Astrocyte (in vitro differentiated cells and primary cell): Measurements from ENCODE around the gene TRAF3IP3. TPM values are rescaled to one million over a fixed set of nuclear protein-coding genes. Genes with fewer than 3 reads are reported as not detected.
A peak's percentile ranks its signal among the peaks of the same experiment; 100 is the strongest.

Experiments used
- DNase-seq: peaks from one replicate; pipeline ENCODE4 v3.0.0-alpha.2; 2010; ENCODE audit warnings: low read depth
- FAIRE-seq: peaks from 2 replicates; lab custom pipeline; 2011; peaks lifted over from hg19 to GRCh38; lab: Jason Lieb, UNC
- H2AFZ ChIP-seq: 2 replicates; pipeline ENCODE4 v1.6.0; 2012; ENCODE audit warnings: low read depth, low read length, inconsistent platforms
- H3K27ac ChIP-seq: 2 replicates; pipeline ENCODE4 v1.5.1; 2011; ENCODE audit warnings: low read depth, low read length, inconsistent platforms
- H3K27me3 ChIP-seq: 2 replicates; pipeline ENCODE4 v1.6.0; 2011; ENCODE audit warnings: low read length, inconsistent platforms; ENCODE audit not compliant: insufficient read depth
- H3K36me3 ChIP-seq: 2 replicates; pipeline ENCODE4 v1.5.1; 2011; ENCODE audit warnings: low read length, inconsistent platforms; ENCODE audit not compliant: insufficient read depth
- H3K4me1 ChIP-seq: 2 replicates; pipeline ENCODE4 v1.5.1; 2011; ENCODE audit warnings: low read length, inconsistent platforms; ENCODE audit not compliant: insufficient read depth
- H3K4me2 ChIP-seq: 2 replicates; pipeline ENCODE4 v1.6.0; 2012; ENCODE audit warnings: low read length, inconsistent platforms
- H3K4me3 ChIP-seq: 2 replicates; pipeline ENCODE4 v1.5.1; 2011; ENCODE audit warnings: low read depth, mild to moderate bottlenecking, low read length, inconsistent platforms; ENCODE audit not compliant: insufficient read depth
- H3K79me2 ChIP-seq: 2 replicates; pipeline ENCODE4 v1.6.0; 2012; ENCODE audit warnings: mild to moderate bottlenecking, low read length, inconsistent platforms; ENCODE audit not compliant: insufficient read depth
- H3K9ac ChIP-seq: 2 replicates; pipeline ENCODE4 v1.6.0; 2012; ENCODE audit warnings: mild to moderate bottlenecking, low read length, inconsistent platforms
- H3K9me3 ChIP-seq: 2 replicates; pipeline ENCODE4 v1.5.1; 2012; ENCODE audit warnings: low read depth, mild to moderate bottlenecking, low read length, inconsistent platforms; ENCODE audit not compliant: insufficient read depth
- H4K20me1 ChIP-seq: 2 replicates; pipeline ENCODE4 v1.6.0; 2012; ENCODE audit warnings: low read length, inconsistent platforms; ENCODE audit not compliant: insufficient read depth
- H3K27ac Mint-ChIP-seq: one replicate; pipeline ENCODE4 v1.8.0; 2021; ENCODE audit warnings: mild to moderate bottlenecking, mixed read lengths; ENCODE audit not compliant: unreplicated experiment
- H3K27me3 Mint-ChIP-seq: one replicate; pipeline ENCODE4 v1.8.0; 2021; ENCODE audit warnings: low read depth, mixed read lengths; ENCODE audit not compliant: unreplicated experiment
- H3K36me3 Mint-ChIP-seq: one replicate; pipeline ENCODE4 v1.8.0; 2021; ENCODE audit warnings: low read depth, mixed read lengths; ENCODE audit not compliant: unreplicated experiment
- H3K4me1 Mint-ChIP-seq: one replicate; pipeline ENCODE4 v1.8.0; 2021; ENCODE audit warnings: low read depth, mixed read lengths; ENCODE audit not compliant: unreplicated experiment
- H3K4me3 Mint-ChIP-seq: one replicate; pipeline ENCODE4 v1.8.0; 2021; ENCODE audit warnings: mild to moderate bottlenecking, moderate library complexity, mixed read lengths; ENCODE audit not compliant: unreplicated experiment
- H3K9me3 Mint-ChIP-seq: one replicate; pipeline ENCODE4 v1.8.0; 2021; ENCODE audit warnings: mild to moderate bottlenecking, mixed read lengths; ENCODE audit not compliant: unreplicated experiment
- EZH2 ChIP-seq: IDR thresholded peaks from 2 replicates; pipeline ENCODE4 v1.6.1; 2012; ENCODE audit warnings: mild to moderate bottlenecking, low read length, inconsistent platforms; ENCODE audit not compliant: insufficient read depth
- total RNA-seq: library from RNA; stranded (reverse); gene quantifications from 2 replicates; pipeline ENCODE4 v1.2.1, GENCODE V29; 2021
- TF ChIP-seq, protein P1 (sequence below): IDR thresholded peaks from 2 replicates; pipeline ENCODE4 v1.5.1; 2011; ENCODE audit warnings: low read depth, mild to moderate bottlenecking, inconsistent platforms, low read length, moderate library complexity; ENCODE audit not compliant: insufficient read depth

Gene TRAF3IP3
- total RNA-seq, 1 donor from 2014 or later = not detected

GRCh38 chr1:209769971-209770370 is 14.1 kb downstream of the TRAF3IP3 start:
- FAIRE-seq (no peak), DNase-seq (peak; percentile 12)
- Histone ChIP-seq H3K4me3 (no peak overlapping the region), H4K20me1 (no peaks in the 10 kb centered on the region), H3K9ac (peak overlapping the region; percentile 60), H3K27me3 (no peaks in the 10 kb centered on the region), H3K79me2 (no peaks in the 10 kb centered on the region), H2AFZ (peak overlapping the region; percentile 73), H3K4me2 (peak overlapping the region; percentile 69), H3K9me3 (no peaks in the 10 kb centered on the region), H3K27ac (peak overlapping the region; percentile 88), H3K36me3 (no peaks in the 10 kb centered on the region), H3K4me1 (peaks cover 23% of the 10 kb centered on the region)
- Mint-ChIP-seq H3K4me3 (no peak overlapping the region), H3K27ac (no peak overlapping the region), H3K4me1 (peaks cover 7% of the 10 kb centered on the region), H3K36me3 (no peaks in the 10 kb centered on the region), H3K9me3 (no peaks in the 10 kb centered on the region), H3K27me3 (peaks cover 2% of the 10 kb centered on the region)
- TF ChIP-seq, protein P1, sequence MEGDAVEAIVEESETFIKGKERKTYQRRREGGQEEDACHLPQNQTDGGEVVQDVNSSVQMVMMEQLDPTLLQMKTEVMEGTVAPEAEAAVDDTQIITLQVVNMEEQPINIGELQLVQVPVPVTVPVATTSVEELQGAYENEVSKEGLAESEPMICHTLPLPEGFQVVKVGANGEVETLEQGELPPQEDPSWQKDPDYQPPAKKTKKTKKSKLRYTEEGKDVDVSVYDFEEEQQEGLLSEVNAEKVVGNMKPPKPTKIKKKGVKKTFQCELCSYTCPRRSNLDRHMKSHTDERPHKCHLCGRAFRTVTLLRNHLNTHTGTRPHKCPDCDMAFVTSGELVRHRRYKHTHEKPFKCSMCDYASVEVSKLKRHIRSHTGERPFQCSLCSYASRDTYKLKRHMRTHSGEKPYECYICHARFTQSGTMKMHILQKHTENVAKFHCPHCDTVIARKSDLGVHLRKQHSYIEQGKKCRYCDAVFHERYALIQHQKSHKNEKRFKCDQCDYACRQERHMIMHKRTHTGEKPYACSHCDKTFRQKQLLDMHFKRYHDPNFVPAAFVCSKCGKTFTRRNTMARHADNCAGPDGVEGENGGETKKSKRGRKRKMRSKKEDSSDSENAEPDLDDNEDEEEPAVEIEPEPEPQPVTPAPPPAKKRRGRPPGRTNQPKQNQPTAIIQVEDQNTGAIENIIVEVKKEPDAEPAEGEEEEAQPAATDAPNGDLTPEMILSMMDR = no peak
- TF ChIP-seq EZH2 = no peak

DNA sequence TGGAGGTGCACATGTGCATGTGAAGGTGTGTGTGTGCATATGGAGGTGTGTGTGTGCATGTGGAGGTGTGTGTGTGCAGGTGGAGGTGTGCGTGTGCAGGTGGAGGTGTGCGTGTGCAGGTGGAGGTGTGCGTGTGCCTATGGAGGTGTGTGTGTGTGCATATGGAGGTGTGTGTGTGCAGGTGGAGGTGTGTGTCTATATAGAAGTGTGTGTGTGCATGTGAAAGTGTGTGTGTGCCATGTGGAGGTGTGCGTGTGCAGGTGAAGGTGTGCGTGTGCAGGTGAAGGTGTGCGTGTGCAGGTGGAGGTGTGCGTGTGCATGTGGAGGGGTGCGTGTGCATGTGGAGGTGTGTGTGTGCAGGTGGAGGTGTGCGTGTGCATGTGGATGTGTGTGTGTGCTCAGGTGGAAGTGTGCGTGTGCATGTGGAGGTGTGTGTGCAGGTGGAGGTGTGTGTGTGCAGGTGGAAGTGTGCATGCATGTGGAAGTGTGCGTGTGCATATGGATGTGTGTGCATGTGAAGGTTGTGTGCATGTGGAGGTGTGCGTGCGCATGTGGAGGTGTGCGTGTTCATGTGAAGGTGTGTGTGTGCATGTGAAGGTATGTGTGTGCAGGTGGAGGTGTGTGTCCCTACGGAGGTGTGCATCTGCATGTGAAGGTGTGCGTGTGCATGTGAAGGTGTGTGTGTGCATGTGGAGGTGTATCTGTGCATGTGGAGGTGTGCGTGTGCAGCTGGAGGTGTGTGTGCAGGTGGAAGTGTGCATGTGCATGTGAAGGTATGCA is 15.0 kb downstream of the TRAF3IP3 start:
- Mint-ChIP-seq H3K4me3 (no peak overlapping the region), H3K27ac (no peak overlapping the region), H3K36me3 (no peaks in the 10 kb centered on the region), H3K4me1 (peaks cover 7% of the 10 kb centered on the region), H3K9me3 (no peaks in the 10 kb centered on the region), H3K27me3 (peaks cover 2% of the 10 kb centered on the region)
- no peak overlapping the region for H3K27ac ChIP-seq
- no peaks in the 10 kb centered on the region for H3K27me3 ChIP-seq
- FAIRE-seq (no peak), DNase-seq (no peak)
- H4K20me1 ChIP-seq = no peaks in the 10 kb centered on the region
- peaks cover 23% of the 10 kb centered on the region for H3K4me1 ChIP-seq
- TF ChIP-seq, protein P1 = no peak
- no peak for TF ChIP-seq EZH2
- H3K9ac ChIP-seq = no peak overlapping the region
- H3K4me3 ChIP-seq = no peak overlapping the region
- H2AFZ ChIP-seq = no peak overlapping the region
- H3K36me3 ChIP-seq = no peaks in the 10 kb centered on the region
- H3K4me2 ChIP-seq = no peak overlapping the region
- no peaks in the 10 kb centered on the region for H3K79me2 ChIP-seq
- H3K9me3 ChIP-seq = no peaks in the 10 kb centered on the region

- Mint-ChIP-seq H3K4me1 (peaks cover 7% of the 10 kb centered on the region), H3K27ac (no peak overlapping the region), H3K36me3 (no peaks in the 10 kb centered on the region), H3K9me3 (no peaks in the 10 kb centered on the region), H3K4me3 (no peak overlapping the region), H3K27me3 (peaks cover 2% of the 10 kb centered on the region)
- no peak overlapping the region for H3K27ac ChIP-seq
- no peaks in the 10 kb centered on the region for H4K20me1 ChIP-seq
- DNase-seq (no peak), FAIRE-seq (no peak)
- TF ChIP-seq, protein P1 = no peak
- no peak for TF ChIP-seq EZH2
- peaks cover 23% of the 10 kb centered on the region for H3K4me1 ChIP-seq
- H3K9me3 ChIP-seq = no peaks in the 10 kb centered on the region
- H3K27me3 ChIP-seq = no peaks in the 10 kb centered on the region
- no peak overlapping the region for H3K9ac ChIP-seq
- no peak overlapping the region for H2AFZ ChIP-seq
- H3K36me3 ChIP-seq = no peaks in the 10 kb centered on the region
- H3K4me2 ChIP-seq = no peak overlapping the region
- no peak overlapping the region for H3K4me3 ChIP-seq
- H3K79me2 ChIP-seq = no peaks in the 10 kb centered on the region
These were observed 16.3 kb downstream of the TRAF3IP3 start for GRCh38 chr1:209772126-209772525.
